Activated T-cell treated with anti-CD3 and anti-CD28 coated beads, Interleukin-2, amount 50 U/mL, for 1 hour (primary cell): ENCODE measurements around the gene CACNG7.

Experiments
- DNase-seq: peaks from one replicate; pipeline ENCODE4 v3.0.0-alpha.2; 2020

Gene CACNG7

DNA sequence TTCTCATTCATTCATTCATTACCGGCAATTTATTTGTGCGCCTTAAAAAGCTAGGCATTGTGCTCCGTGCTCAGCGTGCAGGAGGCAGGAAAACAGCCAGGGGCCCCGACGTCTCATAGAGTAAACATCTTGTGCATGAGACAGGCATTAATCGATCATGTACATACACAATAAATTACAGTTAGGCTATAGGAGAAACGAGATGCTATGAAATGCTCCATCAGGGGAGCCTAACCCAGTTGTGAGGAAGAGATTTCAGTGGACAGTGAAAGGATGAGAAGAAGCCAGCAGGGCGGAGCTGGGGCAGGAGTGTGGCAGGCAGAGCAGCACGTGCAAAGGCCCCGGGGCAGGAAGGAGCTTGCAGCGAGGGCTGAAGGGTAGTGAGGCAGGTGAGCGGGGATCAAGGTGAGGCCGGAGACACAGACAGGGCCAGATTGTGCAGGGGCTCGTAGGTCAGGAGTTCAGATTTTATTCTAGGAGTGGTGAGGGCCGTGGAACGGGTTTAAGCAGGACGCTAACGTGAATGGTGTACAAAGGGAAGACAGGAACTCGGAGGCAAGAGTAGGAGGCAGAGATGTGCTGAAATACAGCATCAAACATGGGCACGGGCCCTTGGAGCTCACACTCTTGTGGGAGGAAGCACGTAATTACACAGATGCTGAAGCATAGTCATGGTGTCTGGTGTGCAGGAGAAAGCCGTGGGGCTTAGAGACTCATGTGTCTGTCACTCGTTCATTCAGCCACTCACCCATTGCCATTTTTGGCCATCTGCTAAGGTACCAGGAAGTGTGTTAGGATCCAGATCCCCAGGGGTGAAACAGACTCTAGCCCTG lies 74.6 kb downstream of the CACNG7 start:
- DNase-seq: no peak

DNA sequence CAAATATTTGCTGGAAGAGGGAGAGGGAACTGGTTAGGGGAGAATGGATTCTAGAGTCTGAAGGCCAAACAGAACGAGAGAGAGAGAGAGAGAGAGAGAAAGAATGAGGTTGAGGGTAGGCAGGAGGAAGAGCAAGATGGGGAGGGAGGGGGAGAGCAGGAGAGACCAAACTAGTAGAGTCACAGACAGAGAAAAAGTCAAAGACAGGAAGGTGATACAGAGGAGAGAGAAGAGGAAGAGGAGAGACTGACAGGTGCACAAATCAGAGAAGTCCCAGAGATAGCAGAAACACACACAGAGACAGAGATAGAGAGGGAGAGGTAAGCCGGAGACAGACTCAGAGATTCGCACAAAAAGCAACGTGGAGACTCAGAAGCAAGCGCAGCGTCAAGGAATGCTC lies 76.8 kb downstream of the CACNG7 start:
- no peak for DNase-seq

DNA sequence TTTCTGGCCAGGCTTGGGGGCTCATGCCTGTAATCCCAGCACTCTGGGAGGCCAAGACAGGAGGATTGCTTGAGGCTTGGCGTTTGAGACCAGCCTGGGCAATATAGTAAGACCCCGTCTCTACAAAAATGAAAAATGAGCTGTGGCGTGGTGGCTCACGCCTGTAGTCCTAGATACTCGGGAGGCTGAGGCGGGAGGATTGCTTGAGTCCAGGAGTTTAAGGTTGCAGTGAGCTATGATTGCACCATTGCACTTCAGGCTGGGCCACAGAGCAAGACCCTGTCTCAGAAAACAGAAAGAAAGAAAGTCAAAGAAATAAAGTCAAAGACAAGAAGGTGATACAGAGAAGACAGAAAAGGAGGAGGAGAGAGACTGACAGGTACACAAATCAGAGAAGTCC lies 79.9 kb downstream of the CACNG7 start:
- DNase-seq: no peak

DNA sequence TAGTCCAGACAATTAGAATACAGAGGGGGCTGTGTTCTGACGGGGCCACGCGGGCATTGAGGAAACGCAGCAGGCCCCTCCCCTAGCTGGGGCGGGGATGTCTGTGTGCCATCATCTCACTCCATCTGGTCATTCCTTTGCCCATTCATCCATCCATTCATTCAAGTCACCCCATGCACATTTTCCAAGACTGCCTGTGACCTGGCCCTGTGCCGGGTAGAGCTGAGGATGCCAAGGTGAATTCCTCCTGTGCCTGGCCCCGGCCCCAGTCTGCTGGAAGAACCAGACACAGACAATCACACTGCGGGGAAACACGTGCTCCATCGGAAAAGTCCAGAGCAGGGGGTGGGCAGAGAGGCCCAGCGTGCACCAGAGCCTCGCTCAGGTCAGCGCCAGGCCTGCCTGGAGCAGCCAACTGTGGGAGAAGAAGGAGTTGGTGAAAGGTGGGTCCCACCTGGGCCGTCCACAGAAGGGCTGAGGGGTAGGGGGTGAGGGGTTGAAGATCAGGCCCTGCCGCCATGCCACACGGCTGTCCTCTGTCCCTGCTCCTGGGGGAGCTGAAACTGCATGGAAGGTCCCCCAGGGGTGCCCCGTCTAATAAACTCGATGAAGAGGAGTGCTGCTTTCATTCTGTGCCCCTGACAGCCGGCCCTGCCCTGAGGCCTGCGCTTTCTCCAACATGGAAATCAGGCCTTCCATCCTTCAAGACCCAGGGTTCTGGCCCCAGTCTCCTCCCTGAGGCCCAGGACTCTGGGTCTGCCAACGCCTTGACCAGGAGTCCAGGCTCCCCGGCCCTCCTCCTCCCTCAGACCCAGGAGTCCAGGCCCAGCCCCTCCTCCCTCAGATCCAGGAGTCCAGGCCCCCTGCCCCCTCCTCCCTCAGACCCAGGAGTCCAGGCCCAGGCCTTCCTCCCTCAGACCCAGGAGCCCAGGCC lies 80.8 kb downstream of the CACNG7 start:
- DNase-seq: no peak

DNA sequence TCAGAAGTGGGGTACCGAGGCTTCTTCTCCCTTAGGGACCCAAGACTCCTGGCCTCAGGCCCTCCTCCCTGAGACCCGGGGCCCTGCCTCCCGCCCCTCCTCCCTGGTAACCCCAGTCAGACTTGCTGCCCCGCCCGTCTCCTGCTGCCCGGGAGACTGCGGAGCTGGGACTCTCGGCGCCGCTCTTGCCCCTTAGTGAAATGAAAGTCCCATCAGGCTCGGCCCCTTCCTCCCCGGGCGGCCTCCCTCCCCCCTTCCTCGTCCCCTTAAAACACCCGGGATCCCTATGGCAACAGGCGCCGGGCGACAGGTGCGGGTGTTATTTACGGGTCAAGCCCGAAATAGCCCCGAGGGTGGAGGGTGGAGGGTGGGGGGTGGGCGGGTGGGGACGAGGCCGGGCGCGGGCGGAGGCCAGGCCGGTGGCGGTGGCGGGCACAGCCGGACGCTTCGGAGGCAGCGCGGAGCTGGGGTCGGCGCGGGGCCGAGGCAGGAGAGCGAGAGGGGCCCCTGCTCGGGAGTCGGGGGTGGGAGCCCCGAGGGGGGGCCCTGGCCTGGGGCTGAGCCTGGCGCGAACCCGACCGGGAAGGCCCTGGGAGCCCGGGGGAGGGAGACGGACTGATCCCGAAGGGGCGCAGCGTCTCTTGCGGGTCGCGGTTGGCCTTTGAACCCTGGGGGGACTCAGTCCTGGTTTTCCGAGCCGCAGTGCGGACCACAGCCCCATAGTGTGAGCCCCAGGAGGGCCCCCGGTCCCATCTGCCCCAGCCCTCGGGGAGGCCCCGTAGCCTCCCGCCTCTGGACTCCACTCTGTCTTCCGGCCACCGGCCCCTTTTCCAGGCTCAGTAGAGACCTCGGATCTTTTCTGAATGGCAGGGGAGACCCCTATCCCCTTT lies 82.4 kb downstream of the CACNG7 start, which contains the start of gene CACNG6:
Gene CACNG6 (plus strand): TSS at position 414 of the 890 bp plus-strand sequence. CDS start 1,241 bp downstream, outside the sequence.
- DNase-seq: no peak

DNA sequence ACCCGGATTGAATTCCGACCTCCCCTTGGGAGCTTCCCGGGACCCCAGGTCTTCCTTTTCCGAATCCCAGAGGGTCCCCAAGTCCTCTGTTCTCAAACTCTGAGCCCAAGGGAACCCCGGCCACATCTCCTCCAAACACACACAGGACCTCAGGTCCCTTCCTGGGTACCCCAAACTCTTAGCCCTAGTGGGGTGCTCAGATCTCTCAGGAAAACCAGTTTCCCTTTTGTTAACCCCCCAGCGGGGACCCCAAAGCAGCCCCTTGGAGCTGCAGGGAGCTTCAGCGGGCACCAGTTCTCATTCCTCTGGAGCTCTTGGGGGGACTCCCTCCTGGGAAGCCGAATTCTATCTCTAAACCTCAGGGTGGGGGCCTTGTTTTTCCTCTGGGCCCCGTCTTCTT lies 83.1 kb downstream of the CACNG7 start:
- DNase-seq: no peak

DNA sequence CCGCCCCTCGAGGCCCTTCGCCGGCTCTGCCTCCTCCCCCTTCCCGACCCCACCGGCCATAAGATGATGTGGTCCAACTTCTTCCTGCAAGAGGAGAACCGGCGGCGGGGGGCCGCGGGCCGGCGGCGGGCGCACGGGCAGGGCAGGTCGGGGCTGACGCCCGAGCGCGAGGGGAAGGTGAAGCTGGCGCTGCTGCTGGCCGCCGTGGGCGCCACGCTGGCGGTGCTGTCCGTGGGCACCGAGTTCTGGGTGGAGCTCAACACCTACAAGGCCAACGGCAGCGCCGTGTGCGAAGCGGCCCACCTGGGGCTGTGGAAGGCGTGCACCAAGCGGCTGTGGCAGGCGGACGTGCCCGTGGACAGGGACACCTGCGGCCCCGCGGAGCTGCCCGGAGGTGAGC lies 83.7 kb downstream of the CACNG7 start:
- no peak for DNase-seq

DNA sequence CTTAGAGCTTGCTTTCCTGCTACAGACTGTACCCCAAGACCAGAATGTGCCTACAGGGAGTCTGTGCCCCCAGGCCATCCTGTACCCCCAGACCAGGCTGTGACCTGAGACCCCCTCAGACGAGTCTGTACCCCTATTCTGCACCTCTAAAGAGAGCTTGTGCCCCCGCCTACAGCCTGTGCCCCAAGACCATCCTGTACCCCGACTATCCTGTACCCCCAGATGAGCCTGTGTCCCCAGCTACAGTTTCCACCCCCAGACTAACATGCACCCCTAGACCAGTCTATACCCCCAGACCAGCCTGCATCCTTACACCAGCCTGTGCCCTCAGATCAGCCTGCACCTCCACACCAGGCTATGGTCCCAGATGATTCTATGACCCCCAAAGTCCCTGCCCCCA lies 84.4 kb downstream of the CACNG7 start:
- DNase-seq: no peak
